ENCODE results near the gene FGF14. TPM values are rescaled to one million over a fixed set of nuclear protein-coding genes. Genes with fewer than 3 reads are reported as not detected.

FGF14 gene
- total and polyA plus RNA-seq, 4 experiments from 2014 or later = 0.33 to 0.55 (median 0.35) TPM; not detected in 1

GRCh38 chr13:102277286-102277685, 124.6 kb downstream of the FGF14 start:
- ChIA-PET POLR2A (ENCODE audit: partially characterized antibody) (no interaction called here), CTCF (ENCODE audit: partially characterized antibody) (no interaction called here)
- Mint-ChIP-seq H3K27me3 (peaks cover 0 to 4% of the 10 kb centered on the region in 2 donors), H3K27ac (no peak overlapping the region), H3K9me3 (no peaks in the 10 kb centered on the region), H3K36me3 (no peaks in the 10 kb centered on the region), H3K4me1 (no peaks in the 10 kb centered on the region), H3K4me3 (no peak overlapping the region)
- Histone ChIP-seq H3K27ac (ENCODE audit: low read depth, low read length) (no peak overlapping the region), H3K9me3 (ENCODE audit: control insufficient read depth in 1 of 2, low read length in 2 of 2) (no peaks in the 10 kb centered on the region), H3K4me1 (ENCODE audit: insufficient read depth, low read length) (no peaks in the 10 kb centered on the region), H3K4me3 (ENCODE audit: low read length in 2 of 2) (no peak overlapping the region), H3K27me3 (ENCODE audit: insufficient read depth, low read length) (no peaks in the 10 kb centered on the region), H3K36me3 (ENCODE audit: insufficient read depth, low read length) (no peaks in the 10 kb centered on the region)
- no peak for DNase-seq
- intact Hi-C loops (cut with micrococcal nuclease) = no loop called here

- POLR2A ChIA-PET (ENCODE audit: partially characterized antibody) = no interaction called here
- no peak for DNase-seq
- Histone ChIP-seq H3K4me1 (ENCODE audit: insufficient read depth, low read length) (no peaks in the 10 kb centered on the region), H3K27ac (ENCODE audit: low read depth, low read length) (no peak overlapping the region), H3K36me3 (ENCODE audit: insufficient read depth, low read length) (no peaks in the 10 kb centered on the region), H3K27me3 (ENCODE audit: insufficient read depth, low read length) (no peaks in the 10 kb centered on the region), H3K9me3 (ENCODE audit: control insufficient read depth in 1 of 2, low read length in 2 of 2) (no peaks in the 10 kb centered on the region), H3K4me3 (ENCODE audit: low read length in 2 of 2) (no peak overlapping the region)
- CTCF ChIA-PET (ENCODE audit: partially characterized antibody) = no interaction called here
- H3K4me3 Mint-ChIP-seq = no peak overlapping the region
- H3K36me3 Mint-ChIP-seq = no peaks in the 10 kb centered on the region
- H3K27ac Mint-ChIP-seq = peak overlapping the region in 1 of 7 donors; percentile 62
- H3K4me1 Mint-ChIP-seq = no peaks in the 10 kb centered on the region
- intact Hi-C loops (cut with micrococcal nuclease) = no loop called here
- H3K27me3 Mint-ChIP-seq = peaks cover under 1 to 3% of the 10 kb centered on the region in 2 donors
- H3K9me3 Mint-ChIP-seq = peaks cover 0 to 2% (median 0%) of the 10 kb centered on the region in 8 donors
Measured at GRCh38 chr13:102276404-102276803, 125.4 kb downstream of the FGF14 start.

- H3K9me3 Mint-ChIP-seq = peaks cover 0 to 2% (median 0%) of the 10 kb centered on the region in 8 donors
- no peak overlapping the region for H3K4me3 Mint-ChIP-seq
- Histone ChIP-seq H3K27ac (ENCODE audit: low read depth, low read length) (no peak overlapping the region), H3K4me3 (ENCODE audit: low read length in 2 of 2) (no peak overlapping the region), H3K27me3 (ENCODE audit: insufficient read depth, low read length) (no peaks in the 10 kb centered on the region), H3K36me3 (ENCODE audit: insufficient read depth, low read length) (no peaks in the 10 kb centered on the region), H3K4me1 (ENCODE audit: insufficient read depth, low read length) (no peaks in the 10 kb centered on the region), H3K9me3 (ENCODE audit: control insufficient read depth in 1 of 2, low read length in 2 of 2) (no peaks in the 10 kb centered on the region)
- H3K4me1 Mint-ChIP-seq = no peaks in the 10 kb centered on the region
- peaks cover 0 to 3% of the 10 kb centered on the region in 2 donors for H3K27me3 Mint-ChIP-seq
- CTCF ChIA-PET (ENCODE audit: partially characterized antibody) = no interaction called here
- intact Hi-C loops (cut with micrococcal nuclease) = no loop called here
- POLR2A ChIA-PET (ENCODE audit: partially characterized antibody) = no interaction called here
- no peak for DNase-seq
- H3K36me3 Mint-ChIP-seq = no peaks in the 10 kb centered on the region
- H3K27ac Mint-ChIP-seq = no peak overlapping the region
Measured at GRCh38 chr13:102275969-102276368, 125.9 kb downstream of the FGF14 start.

GRCh38 chr13:102273111-102273510, 128.7 kb downstream of the FGF14 start:
- DNase-seq = no peak
- Mint-ChIP-seq H3K36me3 (no peaks in the 10 kb centered on the region), H3K27me3 (peaks cover 0 to 3% of the 10 kb centered on the region in 2 donors), H3K4me1 (no peaks in the 10 kb centered on the region), H3K9me3 (peaks cover 0 to 2% (median 0%) of the 10 kb centered on the region in 8 donors), H3K27ac (no peak overlapping the region), H3K4me3 (no peak overlapping the region)
- Histone ChIP-seq H3K9me3 (ENCODE audit: control insufficient read depth in 1 of 2, low read length in 2 of 2) (no peaks in the 10 kb centered on the region), H3K36me3 (ENCODE audit: insufficient read depth, low read length) (no peaks in the 10 kb centered on the region), H3K27me3 (ENCODE audit: insufficient read depth, low read length) (no peaks in the 10 kb centered on the region), H3K27ac (ENCODE audit: low read depth, low read length) (no peak overlapping the region), H3K4me3 (ENCODE audit: low read length in 2 of 2) (no peak overlapping the region), H3K4me1 (ENCODE audit: insufficient read depth, low read length) (no peaks in the 10 kb centered on the region)
- ChIA-PET CTCF (ENCODE audit: partially characterized antibody) (no interaction called here), POLR2A (ENCODE audit: partially characterized antibody) (no interaction called here)
- intact Hi-C loops (cut with micrococcal nuclease) = no loop called here

- intact Hi-C loops (cut with micrococcal nuclease) = no loop called here
- DNase-seq = no peak
- CTCF ChIA-PET (ENCODE audit: partially characterized antibody) = no interaction called here
- no peaks in the 10 kb centered on the region for H3K27me3 ChIP-seq (ENCODE audit: insufficient read depth, low read length)
- POLR2A ChIA-PET (ENCODE audit: partially characterized antibody) = no interaction called here
- Mint-ChIP-seq H3K27me3 (peaks cover 0 to 4% of the 10 kb centered on the region in 2 donors), H3K4me3 (no peak overlapping the region), H3K9me3 (peaks cover 0 to 2% (median 0%) of the 10 kb centered on the region in 8 donors), H3K4me1 (no peaks in the 10 kb centered on the region), H3K27ac (no peak overlapping the region), H3K36me3 (no peaks in the 10 kb centered on the region)
- no peak overlapping the region for H3K4me3 ChIP-seq (ENCODE audit: low read length in 2 of 2)
- H3K9me3 ChIP-seq (ENCODE audit: control insufficient read depth in 1 of 2, low read length in 2 of 2) = no peaks in the 10 kb centered on the region
- H3K4me1 ChIP-seq (ENCODE audit: insufficient read depth, low read length) = no peaks in the 10 kb centered on the region
- H3K36me3 ChIP-seq (ENCODE audit: insufficient read depth, low read length) = no peaks in the 10 kb centered on the region
- no peak overlapping the region for H3K27ac ChIP-seq (ENCODE audit: low read depth, low read length)
Measured at GRCh38 chr13:102267191-102267590, 134.7 kb downstream of the FGF14 start.

- no peak overlapping the region for H3K27ac ChIP-seq (ENCODE audit: low read depth, low read length)
- no peaks in the 10 kb centered on the region for H3K36me3 ChIP-seq (ENCODE audit: insufficient read depth, low read length)
- no peak overlapping the region for H3K27ac Mint-ChIP-seq
- H3K27me3 Mint-ChIP-seq = peaks cover 1 to 4% of the 10 kb centered on the region in 2 donors
- ChIA-PET CTCF (ENCODE audit: partially characterized antibody) (no interaction called here), POLR2A (ENCODE audit: partially characterized antibody) (no interaction called here)
- no peaks in the 10 kb centered on the region for H3K4me1 Mint-ChIP-seq
- intact Hi-C loops (cut with micrococcal nuclease) = no loop called here
- H3K9me3 Mint-ChIP-seq = peaks cover 0 to 9% (median 0%) of the 10 kb centered on the region in 8 donors
- no peaks in the 10 kb centered on the region for H3K36me3 Mint-ChIP-seq
- H3K9me3 ChIP-seq (ENCODE audit: control insufficient read depth in 1 of 2, low read length in 2 of 2) = no peaks in the 10 kb centered on the region
- no peak for DNase-seq
- no peaks in the 10 kb centered on the region for H3K27me3 ChIP-seq (ENCODE audit: insufficient read depth, low read length)
- H3K4me1 ChIP-seq (ENCODE audit: insufficient read depth, low read length) = no peaks in the 10 kb centered on the region
- H3K4me3 Mint-ChIP-seq = no peak overlapping the region
- H3K4me3 ChIP-seq (ENCODE audit: low read length in 2 of 2) = no peak overlapping the region
Measured at GRCh38 chr13:102261809-102262208, 140.0 kb downstream of the FGF14 start.

- H3K4me1 Mint-ChIP-seq = no peaks in the 10 kb centered on the region
Measured at GRCh38 chr13:102261316-102261715, 140.5 kb downstream of the FGF14 start.

GRCh38 chr13:102260256-102260655, 141.6 kb downstream of the FGF14 start:
- Histone ChIP-seq H3K4me1 (ENCODE audit: insufficient read depth, low read length) (no peaks in the 10 kb centered on the region), H3K9me3 (ENCODE audit: control insufficient read depth in 1 of 2, low read length in 2 of 2) (no peaks in the 10 kb centered on the region), H3K27ac (ENCODE audit: low read depth, low read length) (no peak overlapping the region), H3K27me3 (ENCODE audit: insufficient read depth, low read length) (no peaks in the 10 kb centered on the region), H3K36me3 (ENCODE audit: insufficient read depth, low read length) (no peaks in the 10 kb centered on the region), H3K4me3 (ENCODE audit: low read length in 2 of 2) (no peak overlapping the region)
- H3K9me3 Mint-ChIP-seq = peaks cover 0 to 9% (median 0%) of the 10 kb centered on the region in 8 donors
- no peak overlapping the region for H3K27ac Mint-ChIP-seq
- H3K36me3 Mint-ChIP-seq = no peaks in the 10 kb centered on the region
- peaks cover 1 to 4% of the 10 kb centered on the region in 2 donors for H3K27me3 Mint-ChIP-seq
- CTCF ChIA-PET (ENCODE audit: partially characterized antibody) = no interaction called here
- intact Hi-C loops (cut with micrococcal nuclease) = no loop called here
- no peak for DNase-seq
- POLR2A ChIA-PET (ENCODE audit: partially characterized antibody) = no interaction called here
- no peak overlapping the region for H3K4me3 Mint-ChIP-seq
- no peaks in the 10 kb centered on the region for H3K4me1 Mint-ChIP-seq

More at GRCh38 chr13:102261316-102261715, 140.5 kb downstream of the FGF14 start:
- no peak overlapping the region for H3K4me3 ChIP-seq (ENCODE audit: low read length in 2 of 2)
- H3K36me3 ChIP-seq (ENCODE audit: insufficient read depth, low read length) = no peaks in the 10 kb centered on the region
- H3K9me3 ChIP-seq (ENCODE audit: control insufficient read depth in 1 of 2, low read length in 2 of 2) = no peaks in the 10 kb centered on the region
- peaks cover 1 to 4% of the 10 kb centered on the region in 2 donors for H3K27me3 Mint-ChIP-seq
- H3K27ac ChIP-seq (ENCODE audit: low read depth, low read length) = no peak overlapping the region
- no peak for DNase-seq
- no peaks in the 10 kb centered on the region for H3K4me1 ChIP-seq (ENCODE audit: insufficient read depth, low read length)
- no peaks in the 10 kb centered on the region for H3K27me3 ChIP-seq (ENCODE audit: insufficient read depth, low read length)
- intact Hi-C loops (cut with micrococcal nuclease) = no loop called here
- H3K9me3 Mint-ChIP-seq = peaks cover 0 to 9% (median 0%) of the 10 kb centered on the region in 8 donors
- no peaks in the 10 kb centered on the region for H3K36me3 Mint-ChIP-seq
- no peak overlapping the region for H3K4me3 Mint-ChIP-seq
- ChIA-PET POLR2A (ENCODE audit: partially characterized antibody) (no interaction called here), CTCF (ENCODE audit: partially characterized antibody) (no interaction called here)
- H3K27ac Mint-ChIP-seq = no peak overlapping the region

Measured in CD4-positive, alpha-beta memory T cell (primary cell).